ENCODE data around the gene ZNF511. TPM values are rescaled to one million over a fixed set of nuclear protein-coding genes. Genes with fewer than 3 reads are reported as not detected.

ZNF511 gene
- total RNA-seq, 4 donors from 2014 or later = 17.2 to 29.0 (median 25.3) TPM

GRCh38 chr10:133275684-133276092, 33.0 kb upstream of the ZNF511 start:
- TF ChIP-seq, protein P1, sequence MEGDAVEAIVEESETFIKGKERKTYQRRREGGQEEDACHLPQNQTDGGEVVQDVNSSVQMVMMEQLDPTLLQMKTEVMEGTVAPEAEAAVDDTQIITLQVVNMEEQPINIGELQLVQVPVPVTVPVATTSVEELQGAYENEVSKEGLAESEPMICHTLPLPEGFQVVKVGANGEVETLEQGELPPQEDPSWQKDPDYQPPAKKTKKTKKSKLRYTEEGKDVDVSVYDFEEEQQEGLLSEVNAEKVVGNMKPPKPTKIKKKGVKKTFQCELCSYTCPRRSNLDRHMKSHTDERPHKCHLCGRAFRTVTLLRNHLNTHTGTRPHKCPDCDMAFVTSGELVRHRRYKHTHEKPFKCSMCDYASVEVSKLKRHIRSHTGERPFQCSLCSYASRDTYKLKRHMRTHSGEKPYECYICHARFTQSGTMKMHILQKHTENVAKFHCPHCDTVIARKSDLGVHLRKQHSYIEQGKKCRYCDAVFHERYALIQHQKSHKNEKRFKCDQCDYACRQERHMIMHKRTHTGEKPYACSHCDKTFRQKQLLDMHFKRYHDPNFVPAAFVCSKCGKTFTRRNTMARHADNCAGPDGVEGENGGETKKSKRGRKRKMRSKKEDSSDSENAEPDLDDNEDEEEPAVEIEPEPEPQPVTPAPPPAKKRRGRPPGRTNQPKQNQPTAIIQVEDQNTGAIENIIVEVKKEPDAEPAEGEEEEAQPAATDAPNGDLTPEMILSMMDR (IDR thresholded peaks at IDR 0.05; ENCODE audit: low read depth) = no peak

DNA sequence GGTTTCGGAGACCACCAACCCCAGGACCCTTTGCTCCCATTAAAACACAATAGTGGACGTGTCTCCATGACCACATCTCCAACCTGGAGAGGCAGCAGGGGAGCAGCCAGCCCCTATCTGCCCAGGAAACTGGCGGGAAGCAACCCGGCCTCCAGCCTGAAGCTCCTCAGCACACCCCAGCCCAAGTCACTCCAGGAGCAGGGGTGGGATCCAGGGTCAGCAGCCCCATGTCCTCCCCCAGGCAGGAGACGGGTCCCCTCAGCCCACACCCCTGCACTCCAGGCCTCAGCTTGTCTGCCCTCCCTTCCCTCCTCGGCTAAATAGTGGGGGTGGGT, 32.6 kb upstream of the ZNF511 start:
- TF ChIP-seq, protein P1 (IDR thresholded peaks at IDR 0.05; ENCODE audit: low read depth) = no peak

DNA sequence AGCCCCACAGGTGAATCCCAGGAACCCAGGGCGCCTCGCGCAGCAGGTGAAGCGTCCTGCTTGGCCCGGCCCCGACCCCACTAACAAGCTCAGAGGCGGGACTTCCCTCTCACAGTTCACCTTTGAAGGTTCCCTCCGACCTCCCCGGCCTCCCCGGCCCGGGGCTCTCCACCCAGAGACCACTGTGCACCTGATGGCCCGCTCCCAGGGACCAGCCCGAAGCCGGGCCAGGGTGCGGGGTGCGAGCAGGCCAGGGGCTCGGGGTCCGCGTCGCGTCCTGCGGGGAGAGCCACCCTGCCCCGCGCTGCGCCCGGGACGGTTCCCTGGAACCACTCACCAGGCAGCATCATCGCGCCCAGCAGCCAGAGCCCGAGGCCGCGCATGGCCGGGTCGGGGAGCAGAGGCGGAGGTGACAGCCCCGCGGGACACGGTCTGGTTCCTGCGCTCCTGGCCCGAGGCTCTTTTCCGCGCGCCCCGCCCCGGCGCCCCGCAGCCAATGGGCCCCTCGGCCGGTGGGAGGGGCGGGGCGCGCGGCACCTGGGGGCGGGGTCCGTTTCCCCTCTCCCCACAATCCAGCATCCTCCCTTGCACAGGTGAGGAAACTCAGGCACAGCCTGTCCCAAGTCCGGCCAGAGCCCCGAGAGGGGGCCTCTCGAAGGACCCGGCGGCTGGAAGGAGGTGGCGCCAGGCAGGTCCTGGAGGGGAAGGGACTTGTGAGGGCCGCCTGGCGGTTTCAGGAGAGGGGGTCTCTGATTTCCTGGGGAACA, 32.1 kb upstream of the ZNF511 start, which contains the start of gene ADAM8:
Gene ADAM8, minus strand, starts transcription at position 434 of the 767 bp plus-strand sequence. Its CDS starts 51 bp downstream, at position 383.
- TF ChIP-seq, protein P1 (IDR thresholded peaks at IDR 0.05; ENCODE audit: low read depth) = no peak

DNA sequence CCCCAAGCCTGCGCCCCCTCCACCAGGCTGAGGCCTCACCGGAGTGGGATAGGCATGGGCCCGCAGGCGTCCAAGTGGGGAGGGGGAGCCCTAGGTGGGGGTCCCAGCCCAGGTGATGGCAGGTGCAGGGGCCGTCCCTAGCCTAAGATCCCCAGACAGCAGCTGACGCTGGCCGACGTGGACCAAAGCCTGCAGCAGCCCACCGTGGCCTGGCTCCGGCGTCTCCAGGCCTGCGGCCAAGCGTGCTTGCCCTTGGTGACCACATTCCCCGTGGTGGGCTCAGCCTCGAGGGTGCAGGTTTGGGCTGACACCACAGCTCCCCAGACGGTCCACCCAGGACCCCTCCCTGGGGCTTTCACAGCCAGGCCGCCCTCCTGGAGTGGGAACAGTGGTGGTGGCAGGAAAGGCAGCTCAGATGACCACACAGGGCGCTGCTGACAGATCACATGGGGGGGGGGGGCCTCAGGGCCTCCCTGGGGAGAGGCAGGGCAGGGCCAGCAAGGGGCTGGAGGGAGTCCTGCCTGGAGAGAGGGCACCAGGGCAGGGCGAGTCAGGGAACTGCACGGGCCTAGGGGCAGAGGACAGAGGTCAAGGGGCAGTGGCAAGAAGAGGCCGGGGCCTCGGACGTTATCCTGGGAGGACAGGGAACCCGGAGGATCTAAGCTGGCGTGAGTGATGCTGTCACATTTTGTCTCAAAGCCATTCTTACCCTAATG, 31.3 kb upstream of the ZNF511 start:
- TF ChIP-seq, protein P1 (IDR thresholded peaks at IDR 0.05; ENCODE audit: low read depth) = no peak

- TF ChIP-seq, protein P1 (IDR thresholded peaks at IDR 0.05; ENCODE audit: low read depth) = no peak
Measured at GRCh38 chr10:133277993-133278576, 30.6 kb upstream of the ZNF511 start.

- TF ChIP-seq, protein P1 (IDR thresholded peaks at IDR 0.05; ENCODE audit: low read depth) = no peak
Measured at GRCh38 chr10:133278577-133279265, 30.0 kb upstream of the ZNF511 start.

Measured in subcutaneous adipose tissue (tissue), 4 donors.